K562 (cell line): ENCODE results near the gene KAT2B. TPM values are rescaled to one million over a fixed set of nuclear protein-coding genes. Genes with fewer than 3 reads are reported as not detected.
A peak's percentile ranks its signal among the peaks of the same experiment; 100 is the strongest.

Experiments used
- ATAC-seq: fragments of 200-7000 bp; cut with Tn5 transposase; 3 replicates; pipeline ENCODE4 v1.9.1; 2020; ENCODE audit warnings: moderate library complexity
- BruUV-seq: library from RNA; stranded (reverse); fragments of 400-500 nt; replicated peaks from 2 replicates; lab custom pipeline; 2021; lab: Mats Ljungman, UMichigan
- CTCF ChIA-PET: fragments of 300-600 bp; formaldehyde crosslinking; extraction: SDS; loops from one replicate; lab custom pipeline; 2021; ENCODE audit warnings: low intra/inter-chr PET ratio; lab: Yijun Ruan, JAX
- POLR2A ChIA-PET: fragments of 300-600, 350-650 bp; sonication (Branson Sonifier 250); formaldehyde crosslinking; extraction: SDS; loops from one replicate; lab custom pipeline; 2021; ENCODE audit warnings: antibody characterized with exemption, inconsistent platforms; lab: Yijun Ruan, JAX
- DNase-seq, 4 experiments: peaks; one replicate each; pipeline versions ENCODE4 v3.0.0 to v3.0.0-alpha.2; 2011 to 2018; ENCODE audit warnings: low spot score in 3 of 4, mixed read lengths in 3 of 4; ENCODE audit errors: extremely low read depth in 1 of 4
- FAIRE-seq: peaks from 2 replicates; lab custom pipeline; 2011; peaks lifted over from hg19 to GRCh38; lab: Jason Lieb, UNC
- H2AFZ ChIP-seq: 2 replicates; pipeline ENCODE4 v1.6.0; 2011; ENCODE audit warnings: low read depth, low read length, control low read depth, inconsistent platforms
- H3K27ac ChIP-seq: fragments of 200-600 bp; 3 replicates; pipeline ENCODE4 v1.8.0; 2011; ENCODE audit warnings: low read depth, mild to moderate bottlenecking, control low read depth, inconsistent platforms, low read length, moderate library complexity, mixed read lengths; ENCODE audit errors: extremely low read depth
- H3K27me3 ChIP-seq, 2 experiments: fragments of 300-600 bp in 1 of 2; 2 replicates in 1 of 2; 3 replicates in 1 of 2; pipeline versions ENCODE4 v1.6.0 to v1.8.0; 2011; ENCODE audit warnings: inconsistent platforms in 2 of 2, low read length in 2 of 2, mild to moderate bottlenecking in 1 of 2, mixed read lengths in 1 of 2, moderate library complexity in 1 of 2; ENCODE audit not compliant: control insufficient read depth in 2 of 2, insufficient read depth in 2 of 2
- H3K36me3 ChIP-seq: fragments of 300-600 bp; 3 replicates; pipeline ENCODE4 v1.8.0; 2011; ENCODE audit warnings: mild to moderate bottlenecking, low read length, inconsistent platforms; ENCODE audit not compliant: control insufficient read depth, insufficient read depth
- H3K4me1 ChIP-seq, 2 experiments: fragments of 200-600 bp in 1 of 2; replicated peaks in 1 of 2; 2 replicates in 1 of 2; 3 replicates in 1 of 2; pipeline versions ENCODE4 v1.5.1 to v1.8.0; 2011; ENCODE audit warnings: inconsistent platforms in 2 of 2, low read length in 2 of 2, mild to moderate bottlenecking in 1 of 2, mixed read lengths in 1 of 2, moderate library complexity in 1 of 2; ENCODE audit not compliant: control insufficient read depth in 2 of 2, insufficient read depth in 2 of 2
- H3K4me2 ChIP-seq: 2 replicates; pipeline ENCODE4 v1.6.1; 2011; ENCODE audit warnings: low read length, control low read depth, inconsistent platforms, mixed read lengths; ENCODE audit not compliant: insufficient read depth
- H3K4me3 ChIP-seq: fragments of 200-600 bp; sonication (generic), shearing (Covaris generic); 2 replicates; pipeline ENCODE4 v1.5.1; 2016; ENCODE audit warnings: control low read depth, inconsistent platforms
- H3K79me2 ChIP-seq: fragments of 200-600 bp; 3 replicates; pipeline ENCODE4 v1.8.0; 2011; ENCODE audit warnings: low read length, inconsistent platforms; ENCODE audit not compliant: control insufficient read depth, insufficient read depth
- H3K9ac ChIP-seq, 2 experiments: 2 replicates each; pipeline versions ENCODE4 v1.6.0 to v1.6.1; 2011; ENCODE audit warnings: low read depth in 2 of 2, low read length in 2 of 2, control low read depth in 1 of 2, inconsistent platforms in 1 of 2, mild to moderate bottlenecking in 1 of 2, mixed read lengths in 1 of 2; ENCODE audit not compliant: insufficient read depth in 1 of 2
- H3K9me1 ChIP-seq: one replicate; pipeline ENCODE4 v1.6.0; 2011; ENCODE audit warnings: inconsistent platforms, mild to moderate bottlenecking, low read length, moderate library complexity; ENCODE audit not compliant: control insufficient read depth, insufficient read depth
- H3K9me3 ChIP-seq: replicated peaks from 2 replicates; pipeline ENCODE4 v1.5.1; 2011; ENCODE audit warnings: low read depth, low read length, inconsistent platforms; ENCODE audit not compliant: control insufficient read depth, insufficient read depth
- H4K20me1 ChIP-seq: replicated peaks from 2 replicates; pipeline ENCODE4 v1.6.1; 2011; ENCODE audit warnings: low read length, inconsistent platforms, mixed read lengths; ENCODE audit not compliant: control insufficient read depth, insufficient read depth
- ATF1 ChIP-seq, 2 experiments: fragments of 450-650 bp in 1 of 2; IDR thresholded peaks; 2 replicates each; pipeline ENCODE4 v1.6.1; 2016; ENCODE audit warnings: missing compliant biosample characterization in 1 of 2, missing genetic modification characterization in 1 of 2
- DACH1 ChIP-seq: fragments of 450-650 bp; IDR thresholded peaks from 2 replicates; pipeline ENCODE4 v1.6.1; 2018; ENCODE audit not compliant: partially characterized antibody
- HINFP ChIP-seq: fragments of 450-650 bp; conservative IDR thresholded peaks from 2 replicates; pipeline ENCODE4 v1.6.1; 2016; ENCODE audit warnings: missing genetic modification characterization, low read depth, mild to moderate bottlenecking, control low read depth, missing compliant biosample characterization
- HNRNPLL ChIP-seq: fragments of 200-400 bp; formaldehyde crosslinking; IDR thresholded peaks from 2 replicates; pipeline ENCODE4 v1.6.1; 2017; ENCODE audit warnings: low read length, low read depth, mild to moderate bottlenecking; ENCODE audit not compliant: poor library complexity, severe bottlenecking
- NFE2 ChIP-seq: IDR thresholded peaks from 2 replicates; pipeline ENCODE4 v1.6.1; 2014; ENCODE audit warnings: antibody characterized with exemption, low read depth
- NFYB ChIP-seq: IDR thresholded peaks from 2 replicates; pipeline ENCODE4 v1.6.1; 2011; ENCODE audit warnings: mild to moderate bottlenecking, moderate library complexity; ENCODE audit not compliant: insufficient read length; ENCODE audit errors: extremely low read depth
- PHB ChIP-seq: fragments of 250-450 bp; sonication (Bioruptor Pico); IDR thresholded peaks from 2 replicates; pipeline ENCODE4 v1.5.0; 2021
- POLR3A ChIP-seq: IDR thresholded peaks from 2 replicates; pipeline ENCODE4 v1.6.1; 2011; ENCODE audit warnings: borderline replicate concordance, mild to moderate bottlenecking, moderate library complexity; ENCODE audit not compliant: insufficient read length, insufficient read depth; ENCODE audit errors: extremely low read depth
- RB1 ChIP-seq: fragments of 450-650 bp; IDR thresholded peaks from 2 replicates; pipeline ENCODE4 v1.6.1; 2017; ENCODE audit warnings: low read depth, mild to moderate bottlenecking
- RNF2 ChIP-seq: sonication (generic); IDR thresholded peaks from 2 replicates; pipeline ENCODE4 v1.6.1; 2016
- SAFB ChIP-seq: fragments of 200-400 bp; formaldehyde crosslinking; IDR thresholded peaks from 2 replicates; pipeline ENCODE4 v1.6.1; 2017; ENCODE audit warnings: low read depth, low read length, borderline replicate concordance
- STAT5B ChIP-seq: fragments of 250-450 bp; sonication (Bioruptor Pico); IDR thresholded peaks from 2 replicates; pipeline ENCODE4 v1.8.0; 2021; ENCODE audit warnings: mild to moderate bottlenecking, inconsistent platforms
- TFAP4 ChIP-seq: sonication (generic); formaldehyde crosslinking; IDR thresholded peaks from 2 replicates; pipeline ENCODE4 v1.8.0; 2022; ENCODE audit warnings: missing genetic modification reagents, mild to moderate bottlenecking, moderate library complexity, borderline replicate concordance
- ZNF134 ChIP-seq: fragments of 250-450 bp; sonication (Bioruptor Pico); conservative IDR thresholded peaks from 2 replicates; pipeline ENCODE4 v1.4.0; 2020
- ZNF75A ChIP-seq: fragments of 450-650 bp; formaldehyde crosslinking; IDR thresholded peaks from 2 replicates; pipeline ENCODE4 v1.4.0; 2020; ENCODE audit warnings: mild to moderate bottlenecking
- WGBS: fragments of 100-300 bp; shearing (Covaris generic); methylation state at CpG from one replicate; pipeline ENCODE4 v1.1.6; 2016; ENCODE audit warnings: low coverage, mixed read lengths; ENCODE audit not compliant: insufficient coverage; ENCODE audit errors: missing lambda C conversion rate; 5-methylcytosine and 5-hydroxymethylcytosine counted together
- in situ Hi-C: fragments of 300-500 bp; cut with MboI; formaldehyde crosslinking; loops from 4 replicates; pipeline ENCODE4 v1.15.0; 2018; ENCODE audit warnings: inconsistent platforms, mixed read lengths
- intact Hi-C: fragments of 100-400 bp; cut with micrococcal nuclease; formaldehyde crosslinking; loops from 2 replicates; pipeline ENCODE4 v1.14.2; 2022
- polyA plus RNA-seq, 8 experiments: library from polyadenylated mRNA; depleted of rRNA in 4 of 8; stranded (reverse) in 5 of 8; unstranded in 3 of 8; fragments of >200 nt; fragmentation: Nextera tagmentation in 2 of 8; fragmentation: Illumina TruSeq in 1 of 8; extraction: Ambion mirVana in 2 of 8; extraction: Trizol in 1 of 8; gene quantifications; 2 replicates each; pipeline versions ENCODE4 v1.2.1 to v1.2.3, GENCODE V29; 2011 to 2014; ENCODE audit warnings: inconsistent platforms in 1 of 8, missing spikeins in 1 of 8
- total RNA-seq, 7 experiments: library from RNA; depleted of rRNA in 6 of 7; stranded (reverse); fragments of >200 nt in 6 of 7; fragmentation: Illumina TruSeq in 2 of 7; extraction: Trizol in 2 of 7; gene quantifications; 2 replicates each; pipeline versions ENCODE4 v1.2.1 to v1.2.3, GENCODE V29; 2011 to 2021; ENCODE audit warnings: low replicate concordance in 1 of 7
- TF ChIP-seq, protein P1 (sequence below): fragments of 450-650 bp; formaldehyde crosslinking; IDR thresholded peaks from 2 replicates; pipeline ENCODE4 v1.4.0; 2022; ENCODE audit warnings: missing genetic modification characterization
- TF ChIP-seq, protein P2 (sequence below): fragments of 250-450 bp; sonication (Bioruptor Pico); IDR thresholded peaks from 2 replicates; pipeline ENCODE4 v1.5.0; 2020; ENCODE audit warnings: mild to moderate bottlenecking, borderline replicate concordance

KAT2B gene
- total and polyA plus RNA-seq, 9 of the 15 experiments (the other 6 are each of a cell fraction or from before 2014, with no cell fraction given): 3.3 to 14.9 (median 12.2) TPM

DNA sequence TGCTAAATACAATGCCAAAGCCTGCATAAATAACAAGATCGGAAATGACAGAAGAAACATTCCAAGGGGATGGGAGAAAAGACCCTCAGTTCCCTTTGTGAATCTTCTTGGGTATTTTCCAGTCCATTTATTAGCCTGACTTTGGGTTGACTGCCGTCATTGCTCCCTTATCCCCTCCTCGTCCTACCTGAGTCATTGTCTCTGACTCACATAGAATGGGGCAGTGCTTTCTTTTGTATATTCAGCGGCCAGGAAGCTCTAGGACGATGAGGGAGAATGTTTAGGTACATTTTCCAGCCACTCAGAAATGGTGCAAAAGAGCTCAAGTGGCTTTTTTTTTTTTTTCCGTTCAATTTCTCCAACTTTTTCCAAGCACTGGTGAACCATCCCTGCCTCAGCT is 71.6 kb downstream of the KAT2B start (continued):
- TF ChIP-seq, protein P1, sequence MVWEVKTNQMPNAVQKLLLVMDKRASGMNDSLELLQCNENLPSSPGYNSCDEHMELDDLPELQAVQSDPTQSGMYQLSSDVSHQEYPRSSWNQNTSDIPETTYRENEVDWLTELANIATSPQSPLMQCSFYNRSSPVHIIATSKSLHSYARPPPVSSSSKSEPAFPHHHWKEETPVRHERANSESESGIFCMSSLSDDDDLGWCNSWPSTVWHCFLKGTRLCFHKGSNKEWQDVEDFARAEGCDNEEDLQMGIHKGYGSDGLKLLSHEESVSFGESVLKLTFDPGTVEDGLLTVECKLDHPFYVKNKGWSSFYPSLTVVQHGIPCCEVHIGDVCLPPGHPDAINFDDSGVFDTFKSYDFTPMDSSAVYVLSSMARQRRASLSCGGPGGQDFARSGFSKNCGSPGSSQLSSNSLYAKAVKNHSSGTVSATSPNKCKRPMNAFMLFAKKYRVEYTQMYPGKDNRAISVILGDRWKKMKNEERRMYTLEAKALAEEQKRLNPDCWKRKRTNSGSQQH (CRISPR knock-in tag): no peak
- TF ChIP-seq POLR3A: no peak
- peak; percentile 65 for TF ChIP-seq NFE2
- no peak for TF ChIP-seq TFAP4

DNA sequence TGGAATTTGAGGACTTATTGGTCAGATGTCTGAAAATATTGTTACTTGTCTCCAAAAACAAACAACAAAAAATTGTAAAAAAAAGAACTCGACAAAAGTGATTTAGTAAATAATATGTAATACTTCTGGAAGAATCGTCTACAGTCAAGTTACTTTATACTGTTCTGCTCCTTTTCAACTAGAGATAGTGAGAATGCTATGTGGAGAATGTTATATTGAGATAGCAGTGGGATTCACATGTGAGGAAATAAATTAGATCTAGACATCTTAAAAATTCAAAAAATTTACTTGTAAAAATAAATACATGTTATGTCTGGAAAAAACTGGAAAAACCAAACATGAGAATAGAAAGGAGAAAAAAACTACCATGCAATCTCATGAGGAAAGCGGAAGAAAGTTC is 80.8 kb downstream of the KAT2B start:
- H3K9ac ChIP-seq: no peak overlapping the region
- FAIRE-seq: no peak
- no peak for TF ChIP-seq SAFB
- no peak for TF ChIP-seq HINFP (tag)
- no peak for TF ChIP-seq ZNF134 (CRISPR knock-in tag)
- no peak for TF ChIP-seq ZNF75A (CRISPR knock-in tag)
- no peak for TF ChIP-seq STAT5B
- TF ChIP-seq RNF2: no peak
- no peak for TF ChIP-seq PHB (CRISPR knock-in tag)
- no peak for TF ChIP-seq ATF1 (CRISPR knock-in tag; IDR thresholded peaks at IDR 0.05)
- no peak for TF ChIP-seq ATF1 (tag; IDR thresholded peaks at IDR 0.05)
- TF ChIP-seq, protein P2, sequence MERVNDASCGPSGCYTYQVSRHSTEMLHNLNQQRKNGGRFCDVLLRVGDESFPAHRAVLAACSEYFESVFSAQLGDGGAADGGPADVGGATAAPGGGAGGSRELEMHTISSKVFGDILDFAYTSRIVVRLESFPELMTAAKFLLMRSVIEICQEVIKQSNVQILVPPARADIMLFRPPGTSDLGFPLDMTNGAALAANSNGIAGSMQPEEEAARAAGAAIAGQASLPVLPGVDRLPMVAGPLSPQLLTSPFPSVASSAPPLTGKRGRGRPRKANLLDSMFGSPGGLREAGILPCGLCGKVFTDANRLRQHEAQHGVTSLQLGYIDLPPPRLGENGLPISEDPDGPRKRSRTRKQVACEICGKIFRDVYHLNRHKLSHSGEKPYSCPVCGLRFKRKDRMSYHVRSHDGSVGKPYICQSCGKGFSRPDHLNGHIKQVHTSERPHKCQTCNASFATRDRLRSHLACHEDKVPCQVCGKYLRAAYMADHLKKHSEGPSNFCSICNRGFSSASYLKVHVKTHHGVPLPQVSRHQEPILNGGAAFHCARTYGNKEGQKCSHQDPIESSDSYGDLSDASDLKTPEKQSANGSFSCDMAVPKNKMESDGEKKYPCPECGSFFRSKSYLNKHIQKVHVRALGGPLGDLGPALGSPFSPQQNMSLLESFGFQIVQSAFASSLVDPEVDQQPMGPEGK (CRISPR knock-in tag): no peak
- no peak for TF ChIP-seq HNRNPLL
- no peak for TF ChIP-seq NFYB
- TF ChIP-seq POLR3A: no peak
- TF ChIP-seq DACH1: no peak
- no peak for TF ChIP-seq RB1

More for the DNA sequence above, 80.8 kb downstream of the KAT2B start:
- ATAC-seq (no peak), DNase-seq (no peak)
- 64% methylated on average over 3 of the region's 3 CpGs for WGBS
- ChIA-PET POLR2A (interaction anchor here (2.5 kb wide), 1 partner anchor 9 kb away, joined by 7 read pairs; no protein-coding TSS in a partner anchor), CTCF (no interaction called here)
- intact Hi-C loops (no loop called here), in situ Hi-C loops (no loop called here)
- H3K9me1 ChIP-seq: no peaks in the 10 kb centered on the region
- no peak overlapping the region for H2AFZ ChIP-seq
- no peaks in the 10 kb centered on the region for H3K27me3 ChIP-seq
- H3K27ac ChIP-seq: no peak overlapping the region
- no peaks in the 10 kb centered on the region for H3K4me1 ChIP-seq
- no peaks in the 10 kb centered on the region for H4K20me1 ChIP-seq
- no peak overlapping the region for H3K4me3 ChIP-seq
- H3K9me3 ChIP-seq: no peaks in the 10 kb centered on the region
- no TSS peak for BruUV-seq
- peaks cover 23% of the 10 kb centered on the region for H3K36me3 ChIP-seq
- H3K4me2 ChIP-seq: no peak overlapping the region
- H3K79me2 ChIP-seq: no peaks in the 10 kb centered on the region
